HepG2 (cell line): ENCODE measurements around the gene SMDT1. TPM values are rescaled to one million over a fixed set of nuclear protein-coding genes. Genes with fewer than 3 reads are reported as not detected.
A peak's percentile ranks its signal among the peaks of the same experiment; 100 is the strongest.

Source experiments
- CREB1 ChIP-seq, 2 experiments: fragments of 450-650 bp in 1 of 2; IDR thresholded peaks; 2 replicates each; pipeline ENCODE4 v1.6.1; 2016 to 2017; ENCODE audit warnings: control low read depth in 1 of 2, mild to moderate bottlenecking in 1 of 2, missing compliant biosample characterization in 1 of 2, missing genetic modification characterization in 1 of 2
- GATAD2A ChIP-seq: IDR thresholded peaks from 2 replicates; pipeline ENCODE4 v1.6.1; 2016
- KMT2B ChIP-seq: IDR thresholded peaks from 2 replicates; pipeline ENCODE4 v1.6.1; 2016; ENCODE audit warnings: missing genetic modification reagents, missing compliant biosample characterization
- MAF1 ChIP-seq: sonication (generic); formaldehyde crosslinking; IDR thresholded peaks from 2 replicates; pipeline ENCODE4 v1.5.0; 2020; ENCODE audit warnings: missing genetic modification reagents, borderline replicate concordance
- NBN ChIP-seq: fragments of 450-650 bp; conservative IDR thresholded peaks from 2 replicates; pipeline ENCODE4 v1.6.1; 2017
- SMARCC2 ChIP-seq: fragments of 450-650 bp; IDR thresholded peaks from 2 replicates; pipeline ENCODE4 v1.6.1; 2017; ENCODE audit warnings: antibody characterized with exemption, mild to moderate bottlenecking
- YEATS4 ChIP-seq: sonication (generic); formaldehyde crosslinking; IDR thresholded peaks from 2 replicates; pipeline ENCODE4 v1.4.0; 2020; ENCODE audit warnings: missing genetic modification reagents, borderline replicate concordance
- ZNF138 ChIP-seq: sonication (generic); formaldehyde crosslinking; IDR thresholded peaks from 2 replicates; pipeline ENCODE4 v1.5.0; 2020; ENCODE audit warnings: mild to moderate bottlenecking, low read depth, missing genetic modification reagents
- ZNF224 ChIP-seq: sonication (generic); formaldehyde crosslinking; IDR thresholded peaks from 2 replicates; pipeline ENCODE4 v1.5.0; 2020; ENCODE audit warnings: mild to moderate bottlenecking, missing genetic modification reagents
- ZNF256 ChIP-seq: sonication (generic); formaldehyde crosslinking; conservative IDR thresholded peaks from 2 replicates; pipeline ENCODE4 v1.4.0; 2020; ENCODE audit warnings: missing genetic modification reagents
- ZNF292 ChIP-seq: sonication (generic); formaldehyde crosslinking; IDR thresholded peaks from 2 replicates; pipeline ENCODE4 v1.8.1; 2022; ENCODE audit warnings: mild to moderate bottlenecking, low read depth, missing genetic modification reagents, borderline replicate concordance
- ZNF329 ChIP-seq: sonication (generic); formaldehyde crosslinking; IDR thresholded peaks from 2 replicates; pipeline ENCODE4 v1.9.0; 2021; ENCODE audit warnings: low read depth, mild to moderate bottlenecking, missing genetic modification reagents
- ZNF550 ChIP-seq: sonication (generic); formaldehyde crosslinking; IDR thresholded peaks from 2 replicates; pipeline ENCODE4 v1.4.0; 2020; ENCODE audit warnings: mild to moderate bottlenecking, missing genetic modification reagents, borderline replicate concordance
- ZNF747 ChIP-seq: sonication (generic); formaldehyde crosslinking; IDR thresholded peaks from 2 replicates; pipeline ENCODE4 v1.8.1; 2023; ENCODE audit warnings: missing genetic modification reagents, mild to moderate bottlenecking, borderline replicate concordance
- polyA plus RNA-seq, 8 experiments: library from polyadenylated mRNA; depleted of rRNA in 3 of 8; stranded (reverse) in 7 of 8; unstranded in 1 of 8; fragments of >200 nt; fragmentation: Illumina TruSeq in 4 of 8; extraction: Trizol in 4 of 8; gene quantifications; 2 replicates each; pipeline versions ENCODE4 v1.2.1 to v1.2.3, GENCODE V29; 2011 to 2016; ENCODE audit warnings: low read depth in 4 of 8, missing spikeins in 1 of 8, mixed read lengths in 1 of 8; ENCODE audit not compliant: insufficient read depth in 1 of 8
- total RNA-seq, 5 experiments: library from RNA; depleted of rRNA; stranded (reverse); fragments of >200 nt; fragmentation: Illumina TruSeq; extraction: Trizol; gene quantifications; 2 replicates each; pipeline ENCODE4 v1.2.3, GENCODE V29; 2016; ENCODE audit warnings: low read depth in 1 of 5
- TF ChIP-seq, protein P1 (sequence below): IDR thresholded peaks from 2 replicates; pipeline ENCODE4 v1.6.1; 2016; ENCODE audit warnings: mild to moderate bottlenecking
- TF ChIP-seq, protein P2 (sequence below): sonication (generic); formaldehyde crosslinking; IDR thresholded peaks from 2 replicates; pipeline ENCODE4 v1.5.0; 2020; ENCODE audit warnings: mild to moderate bottlenecking, missing genetic modification reagents
- TF ChIP-seq, protein P3 (sequence below): sonication (generic); formaldehyde crosslinking; IDR thresholded peaks from 2 replicates; pipeline ENCODE4 v1.9.0; 2021; ENCODE audit warnings: missing genetic modification reagents, mild to moderate bottlenecking, borderline replicate concordance
- TF ChIP-seq, protein P4 (sequence below): sonication (generic); formaldehyde crosslinking; IDR thresholded peaks from 2 replicates; pipeline ENCODE4 v1.5.1; 2020; ENCODE audit warnings: missing genetic modification reagents, mild to moderate bottlenecking, borderline replicate concordance
- TF ChIP-seq, protein P5 (sequence below): sonication (generic); formaldehyde crosslinking; IDR thresholded peaks from 2 replicates; pipeline ENCODE4 v1.5.0; 2020; ENCODE audit warnings: missing genetic modification reagents, mild to moderate bottlenecking, borderline replicate concordance

The SMDT1 gene
- total and polyA plus RNA-seq, 2 of the 13 experiments (the other 11 are each of a cell fraction or from before 2014, with no cell fraction given): 8.3 to 26.6 TPM

DNA sequence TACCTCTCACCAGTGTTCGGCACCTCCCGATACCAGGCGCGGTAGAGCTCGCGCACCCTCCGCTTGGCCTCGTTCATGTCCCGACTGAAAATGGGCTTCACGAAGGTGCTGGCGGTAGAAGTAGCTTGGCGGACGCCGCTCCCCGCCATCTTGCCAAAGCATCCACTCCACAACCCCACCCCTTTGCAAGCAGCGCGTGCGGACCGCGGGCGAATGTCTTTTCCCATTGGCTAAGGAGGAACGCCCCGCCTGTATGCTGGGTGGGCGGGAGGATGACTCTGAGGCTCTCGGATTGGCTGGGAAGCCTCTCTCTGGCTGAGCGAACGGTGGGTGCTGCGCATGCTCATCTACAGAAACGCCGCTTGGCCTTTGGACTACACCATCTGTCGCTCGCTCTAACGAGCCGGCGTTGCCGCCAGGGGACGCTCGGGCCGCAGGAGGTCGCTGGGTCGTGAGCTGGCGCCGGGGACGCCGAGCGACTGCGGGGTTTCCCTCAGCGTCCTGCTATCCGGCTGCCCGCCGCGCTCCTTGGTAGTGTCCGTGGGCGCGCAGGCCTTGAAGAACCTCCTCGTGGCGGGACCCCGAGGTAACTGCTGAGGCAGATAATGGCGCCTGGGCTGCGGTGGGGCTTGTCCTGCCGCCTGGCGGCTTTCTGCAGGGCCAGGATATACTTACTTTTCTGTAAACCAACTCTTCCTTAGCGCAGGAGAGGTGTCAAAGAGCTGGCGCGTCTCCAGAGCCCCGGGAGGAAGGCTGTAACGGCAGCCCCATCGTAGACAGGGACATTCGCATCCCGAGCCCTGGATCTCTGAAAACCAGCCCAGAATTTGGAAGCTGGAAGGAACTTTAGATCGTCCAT, 11.3 kb downstream of the SMDT1 start, which contains the start of gene NDUFA6 (continued):
- TF ChIP-seq, protein P1, sequence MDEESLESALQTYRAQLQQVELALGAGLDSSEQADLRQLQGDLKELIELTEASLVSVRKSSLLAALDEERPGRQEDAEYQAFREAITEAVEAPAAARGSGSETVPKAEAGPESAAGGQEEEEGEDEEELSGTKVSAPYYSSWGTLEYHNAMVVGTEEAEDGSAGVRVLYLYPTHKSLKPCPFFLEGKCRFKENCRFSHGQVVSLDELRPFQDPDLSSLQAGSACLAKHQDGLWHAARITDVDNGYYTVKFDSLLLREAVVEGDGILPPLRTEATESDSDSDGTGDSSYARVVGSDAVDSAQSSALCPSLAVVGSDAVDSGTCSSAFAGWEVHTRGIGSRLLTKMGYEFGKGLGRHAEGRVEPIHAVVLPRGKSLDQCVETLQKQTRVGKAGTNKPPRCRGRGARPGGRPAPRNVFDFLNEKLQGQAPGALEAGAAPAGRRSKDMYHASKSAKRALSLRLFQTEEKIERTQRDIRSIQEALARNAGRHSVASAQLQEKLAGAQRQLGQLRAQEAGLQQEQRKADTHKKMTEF (CRISPR knock-in tag): peak; percentile 87
- TF ChIP-seq, protein P2, sequence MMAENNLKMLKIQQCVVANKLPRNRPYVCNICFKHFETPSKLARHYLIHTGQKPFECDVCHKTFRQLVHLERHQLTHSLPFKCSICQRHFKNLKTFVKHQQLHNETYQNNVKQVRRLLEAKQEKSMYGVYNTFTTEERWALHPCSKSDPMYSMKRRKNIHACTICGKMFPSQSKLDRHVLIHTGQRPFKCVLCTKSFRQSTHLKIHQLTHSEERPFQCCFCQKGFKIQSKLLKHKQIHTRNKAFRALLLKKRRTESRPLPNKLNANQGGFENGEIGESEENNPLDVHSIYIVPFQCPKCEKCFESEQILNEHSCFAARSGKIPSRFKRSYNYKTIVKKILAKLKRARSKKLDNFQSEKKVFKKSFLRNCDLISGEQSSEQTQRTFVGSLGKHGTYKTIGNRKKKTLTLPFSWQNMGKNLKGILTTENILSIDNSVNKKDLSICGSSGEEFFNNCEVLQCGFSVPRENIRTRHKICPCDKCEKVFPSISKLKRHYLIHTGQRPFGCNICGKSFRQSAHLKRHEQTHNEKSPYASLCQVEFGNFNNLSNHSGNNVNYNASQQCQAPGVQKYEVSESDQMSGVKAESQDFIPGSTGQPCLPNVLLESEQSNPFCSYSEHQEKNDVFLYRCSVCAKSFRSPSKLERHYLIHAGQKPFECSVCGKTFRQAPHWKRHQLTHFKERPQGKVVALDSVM: 0 out of 2 replicates have a peak, but pooled peaks have one; percentile 50
- TF ChIP-seq, protein P3, sequence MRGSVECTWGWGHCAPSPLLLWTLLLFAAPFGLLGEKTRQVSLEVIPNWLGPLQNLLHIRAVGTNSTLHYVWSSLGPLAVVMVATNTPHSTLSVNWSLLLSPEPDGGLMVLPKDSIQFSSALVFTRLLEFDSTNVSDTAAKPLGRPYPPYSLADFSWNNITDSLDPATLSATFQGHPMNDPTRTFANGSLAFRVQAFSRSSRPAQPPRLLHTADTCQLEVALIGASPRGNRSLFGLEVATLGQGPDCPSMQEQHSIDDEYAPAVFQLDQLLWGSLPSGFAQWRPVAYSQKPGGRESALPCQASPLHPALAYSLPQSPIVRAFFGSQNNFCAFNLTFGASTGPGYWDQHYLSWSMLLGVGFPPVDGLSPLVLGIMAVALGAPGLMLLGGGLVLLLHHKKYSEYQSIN (CRISPR knock-in tag): no peak
- TF ChIP-seq ZNF292 (CRISPR knock-in tag) (no peak; the same call in 1 of the 2 replicates), ZNF256 (CRISPR knock-in tag) (peak; percentile 82; the same call in 1 of the 2 replicates), KMT2B (CRISPR knock-in tag) (peak; percentile 78; the same call in 1 of the 2 replicates), ZNF224 (0 out of 2 replicates have a peak, but pooled peaks have one; percentile 24), ZNF138 (peak; percentile 91; the same call in 1 of the 2 replicates), NBN (no peak), ZNF329 (CRISPR knock-in tag) (no peak), MAF1 (no peak; the same call in 1 of the 2 replicates), SMARCC2 (no peak), YEATS4 (CRISPR knock-in tag) (peak; percentile 84), CREB1 (IDR thresholded peaks at IDR 0.05) (peak; percentile 74), CREB1 (CRISPR knock-in tag; IDR thresholded peaks at IDR 0.05) (peak; percentile 70), ZNF747 (CRISPR knock-in tag) (peak; percentile 88; the same call in 1 of the 2 replicates), ZNF550 (peak; percentile 88; the same call in 1 of the 2 replicates), GATAD2A (CRISPR knock-in tag) (peak; percentile 62; the same call in 1 of the 2 replicates)
- TF ChIP-seq, protein P4, sequence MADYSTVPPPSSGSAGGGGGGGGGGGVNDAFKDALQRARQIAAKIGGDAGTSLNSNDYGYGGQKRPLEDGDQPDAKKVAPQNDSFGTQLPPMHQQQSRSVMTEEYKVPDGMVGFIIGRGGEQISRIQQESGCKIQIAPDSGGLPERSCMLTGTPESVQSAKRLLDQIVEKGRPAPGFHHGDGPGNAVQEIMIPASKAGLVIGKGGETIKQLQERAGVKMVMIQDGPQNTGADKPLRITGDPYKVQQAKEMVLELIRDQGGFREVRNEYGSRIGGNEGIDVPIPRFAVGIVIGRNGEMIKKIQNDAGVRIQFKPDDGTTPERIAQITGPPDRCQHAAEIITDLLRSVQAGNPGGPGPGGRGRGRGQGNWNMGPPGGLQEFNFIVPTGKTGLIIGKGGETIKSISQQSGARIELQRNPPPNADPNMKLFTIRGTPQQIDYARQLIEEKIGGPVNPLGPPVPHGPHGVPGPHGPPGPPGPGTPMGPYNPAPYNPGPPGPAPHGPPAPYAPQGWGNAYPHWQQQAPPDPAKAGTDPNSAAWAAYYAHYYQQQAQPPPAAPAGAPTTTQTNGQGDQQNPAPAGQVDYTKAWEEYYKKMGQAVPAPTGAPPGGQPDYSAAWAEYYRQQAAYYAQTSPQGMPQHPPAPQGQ (CRISPR knock-in tag): 0 out of 2 replicates have a peak, but pooled peaks have one; percentile 43
- TF ChIP-seq, protein P5, sequence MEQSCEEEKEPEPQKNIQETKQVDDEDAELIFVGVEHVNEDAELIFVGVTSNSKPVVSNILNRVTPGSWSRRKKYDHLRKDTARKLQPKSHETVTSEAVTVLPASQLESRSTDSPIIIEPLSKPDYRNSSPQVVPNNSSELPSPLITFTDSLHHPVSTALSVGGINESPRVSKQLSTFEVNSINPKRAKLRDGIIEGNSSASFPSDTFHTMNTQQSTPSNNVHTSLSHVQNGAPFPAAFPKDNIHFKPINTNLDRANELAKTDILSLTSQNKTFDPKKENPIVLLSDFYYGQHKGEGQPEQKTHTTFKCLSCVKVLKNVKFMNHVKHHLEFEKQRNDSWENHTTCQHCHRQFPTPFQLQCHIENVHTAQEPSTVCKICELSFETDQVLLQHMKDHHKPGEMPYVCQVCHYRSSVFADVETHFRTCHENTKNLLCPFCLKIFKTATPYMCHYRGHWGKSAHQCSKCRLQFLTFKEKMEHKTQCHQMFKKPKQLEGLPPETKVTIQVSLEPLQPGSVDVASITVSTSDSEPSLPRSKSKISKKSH (CRISPR knock-in tag): no peak; the same call in 1 of the 2 replicates
